ENCODE results near the gene DOCK6. TPM values are rescaled to one million over a fixed set of nuclear protein-coding genes. Genes with fewer than 3 reads are reported as not detected.

Gene DOCK6
- total and polyA plus RNA-seq, 9 donors: 12.8 to 60.0 (median 31.4) TPM

DNA sequence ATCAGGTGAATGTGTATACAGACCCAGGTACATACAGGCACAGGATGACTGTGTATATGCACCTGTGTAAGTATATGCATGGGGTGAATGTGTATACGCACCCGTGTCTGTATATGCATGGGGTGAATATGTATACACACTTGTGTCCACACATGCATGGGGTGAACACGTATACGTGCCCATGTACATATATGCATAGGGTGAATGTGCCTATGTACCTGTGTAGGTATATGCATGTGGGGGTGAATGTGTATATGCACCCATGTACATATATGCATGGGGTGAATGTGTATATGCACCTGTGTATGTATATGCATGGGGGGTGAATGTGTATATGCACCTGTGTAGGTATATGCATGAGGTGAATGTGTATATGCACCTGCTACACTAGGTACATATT is 29.8 kb downstream of the DOCK6 start:
- no peaks in the 10 kb centered on the region for H3K27me3 ChIP-seq
- H3K27ac ChIP-seq: no peak overlapping the region
- intact Hi-C loops (cut with DNase I): no loop called here
- no peaks in the 10 kb centered on the region for H3K36me3 ChIP-seq
- no peak for DNase-seq
- no peak for TF ChIP-seq EP300 (IDR thresholded peaks at IDR 0.05)
- TF ChIP-seq, protein P1, sequence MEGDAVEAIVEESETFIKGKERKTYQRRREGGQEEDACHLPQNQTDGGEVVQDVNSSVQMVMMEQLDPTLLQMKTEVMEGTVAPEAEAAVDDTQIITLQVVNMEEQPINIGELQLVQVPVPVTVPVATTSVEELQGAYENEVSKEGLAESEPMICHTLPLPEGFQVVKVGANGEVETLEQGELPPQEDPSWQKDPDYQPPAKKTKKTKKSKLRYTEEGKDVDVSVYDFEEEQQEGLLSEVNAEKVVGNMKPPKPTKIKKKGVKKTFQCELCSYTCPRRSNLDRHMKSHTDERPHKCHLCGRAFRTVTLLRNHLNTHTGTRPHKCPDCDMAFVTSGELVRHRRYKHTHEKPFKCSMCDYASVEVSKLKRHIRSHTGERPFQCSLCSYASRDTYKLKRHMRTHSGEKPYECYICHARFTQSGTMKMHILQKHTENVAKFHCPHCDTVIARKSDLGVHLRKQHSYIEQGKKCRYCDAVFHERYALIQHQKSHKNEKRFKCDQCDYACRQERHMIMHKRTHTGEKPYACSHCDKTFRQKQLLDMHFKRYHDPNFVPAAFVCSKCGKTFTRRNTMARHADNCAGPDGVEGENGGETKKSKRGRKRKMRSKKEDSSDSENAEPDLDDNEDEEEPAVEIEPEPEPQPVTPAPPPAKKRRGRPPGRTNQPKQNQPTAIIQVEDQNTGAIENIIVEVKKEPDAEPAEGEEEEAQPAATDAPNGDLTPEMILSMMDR (IDR thresholded peaks at IDR 0.05): no peak
- TF ChIP-seq POLR2A (IDR thresholded peaks at IDR 0.05): no peak
- H3K4me3 ChIP-seq: no peak overlapping the region
- 77 to 90% (median 89%) methylated on average over 4 of the region's 4 CpGs for WGBS, 3 donors
- H3K4me1 ChIP-seq (ENCODE audit: insufficient read depth): no peaks in the 10 kb centered on the region
- H3K9me3 ChIP-seq: no peaks in the 10 kb centered on the region

DNA sequence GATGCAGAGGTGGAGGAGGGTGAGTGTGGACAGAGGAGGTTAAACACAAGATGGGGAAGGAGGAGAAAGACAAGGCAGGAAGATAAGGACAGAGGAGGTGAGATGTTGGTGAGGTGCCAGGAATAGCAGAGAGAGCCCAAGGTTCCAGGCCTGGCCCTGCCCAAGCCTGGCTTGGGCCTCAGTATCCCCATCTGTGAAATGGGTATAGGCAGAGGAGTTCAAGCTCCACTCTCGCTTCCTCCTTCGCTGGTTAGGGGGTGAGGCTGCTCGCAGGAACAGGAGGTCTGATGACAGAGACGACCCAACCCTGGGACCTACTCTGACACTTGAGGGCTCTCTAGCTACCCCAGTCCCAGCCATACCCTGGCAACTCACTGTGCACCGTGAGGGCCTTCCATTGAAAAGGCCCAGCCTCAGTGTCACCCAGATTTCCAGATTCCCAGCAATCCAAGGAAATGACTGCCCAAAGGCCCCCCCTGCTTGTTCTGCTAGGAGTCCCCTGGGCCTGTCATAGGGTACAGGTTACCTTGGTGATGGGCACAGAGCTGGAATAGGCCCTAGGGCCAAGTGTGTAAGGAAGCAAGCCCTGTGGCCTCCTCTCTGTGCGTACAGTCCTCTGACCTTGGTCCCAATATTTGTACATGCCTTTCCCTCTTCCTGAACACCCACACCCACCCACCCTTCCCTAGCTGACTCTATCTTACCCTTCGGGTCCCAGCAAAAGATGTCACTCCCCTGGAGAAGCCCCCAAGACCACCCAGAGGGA is 31.5 kb downstream of the DOCK6 start:
- Histone ChIP-seq H3K27me3 (no peaks in the 10 kb centered on the region), H3K9me3 (no peaks in the 10 kb centered on the region), H3K27ac (no peak overlapping the region), H3K4me1 (ENCODE audit: insufficient read depth) (no peaks in the 10 kb centered on the region), H3K36me3 (no peaks in the 10 kb centered on the region), H3K4me3 (no peak overlapping the region)
- 74 to 88% (median 76%) methylated on average over 7 of the region's 7 CpGs for WGBS, 3 donors
- intact Hi-C loops (cut with DNase I): no loop called here
- TF ChIP-seq EP300 (IDR thresholded peaks at IDR 0.05) (no peak), POLR2A (IDR thresholded peaks at IDR 0.05) (no peak)
- TF ChIP-seq, protein P1 (IDR thresholded peaks at IDR 0.05): no peak
- no peak for DNase-seq

DNA sequence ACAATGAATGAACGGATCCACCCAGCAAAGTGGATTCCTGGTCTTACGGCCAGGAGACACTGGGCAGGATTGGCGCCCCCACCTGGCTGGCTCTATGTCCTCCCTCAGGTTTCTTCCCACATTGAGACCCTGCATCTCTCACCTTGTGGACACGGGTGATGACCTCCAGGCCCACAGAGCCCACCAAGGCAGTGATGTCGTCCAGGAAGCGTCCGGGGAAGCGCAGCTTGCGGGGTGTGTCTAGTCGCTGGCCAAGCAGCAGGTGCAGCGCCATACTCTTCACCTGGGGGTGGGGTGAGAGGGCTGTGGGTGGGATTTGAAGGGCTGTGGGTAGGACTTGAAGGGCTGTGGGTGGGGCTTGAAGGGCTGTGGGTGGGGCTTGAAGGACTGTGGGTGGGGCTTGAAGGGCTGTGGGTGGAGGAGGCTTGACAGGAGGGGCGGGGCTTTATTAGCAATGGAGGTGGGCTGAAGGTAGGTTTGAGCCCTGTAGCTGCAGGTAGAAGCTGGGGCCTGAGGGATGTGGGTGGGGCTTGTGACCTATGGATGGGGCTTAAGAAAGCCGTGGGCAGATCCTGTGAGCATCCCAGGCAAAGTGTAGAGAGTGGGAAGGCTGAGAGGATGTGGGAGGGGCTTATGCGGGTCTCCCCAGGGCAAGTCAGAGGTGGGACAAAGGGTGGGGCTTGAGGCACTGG is 35.0 kb downstream of the DOCK6 start:
- no peaks in the 10 kb centered on the region for H3K27me3 ChIP-seq
- no peaks in the 10 kb centered on the region for H3K36me3 ChIP-seq
- no peaks in the 10 kb centered on the region for H3K4me1 ChIP-seq (ENCODE audit: insufficient read depth)
- intact Hi-C loops (cut with DNase I): loop anchor here in 1 of 4 donors (10.0 kb wide), 1 partner anchor 57 kb away; no protein-coding TSS in a partner anchor
- H3K9me3 ChIP-seq: no peaks in the 10 kb centered on the region
- WGBS, 3 donors: 84 to 88% (median 85%) methylated on average over 14 of the region's 14 CpGs
- no peak for DNase-seq
- TF ChIP-seq, protein P1 (IDR thresholded peaks at IDR 0.05): no peak
- no peak for TF ChIP-seq EP300 (IDR thresholded peaks at IDR 0.05)
- H3K4me3 ChIP-seq: no peak overlapping the region
- no peak overlapping the region for H3K27ac ChIP-seq

DNA sequence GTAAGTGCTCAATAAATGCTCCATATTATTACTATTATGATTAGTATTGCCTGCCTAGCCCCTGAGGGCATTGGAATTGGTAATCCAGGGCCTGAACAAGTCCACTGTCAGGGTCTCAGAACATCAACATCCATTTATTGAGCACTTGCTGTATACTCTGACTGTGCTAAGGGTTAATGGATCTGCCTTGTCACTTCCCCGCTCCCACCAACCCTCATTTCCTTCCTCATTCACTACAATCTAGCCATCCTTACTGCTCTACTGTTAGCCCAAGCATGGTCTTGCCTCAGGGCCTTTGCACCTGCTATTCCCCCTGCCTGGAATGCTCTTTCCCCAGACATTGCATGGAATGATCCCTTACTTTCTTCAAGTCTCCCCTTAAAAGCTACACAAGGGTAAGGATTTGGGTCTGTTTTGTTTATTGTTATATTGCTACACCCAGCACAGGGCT is 35.6 kb downstream of the DOCK6 start:
- Histone ChIP-seq H3K27me3 (no peaks in the 10 kb centered on the region), H3K9me3 (no peaks in the 10 kb centered on the region), H3K4me1 (ENCODE audit: insufficient read depth) (no peaks in the 10 kb centered on the region), H3K27ac (no peak overlapping the region), H3K36me3 (no peaks in the 10 kb centered on the region), H3K4me3 (no peak overlapping the region)
- no peak for TF ChIP-seq EP300 (IDR thresholded peaks at IDR 0.05)
- TF ChIP-seq, protein P1 (IDR thresholded peaks at IDR 0.05): no peak
- intact Hi-C loops (cut with DNase I): loop anchor here in 1 of 4 donors (10.0 kb wide), 1 partner anchor 58 kb away; no protein-coding TSS in a partner anchor
- 90 to 100% (median 96%) methylated on average over 1 of the region's 1 CpG for WGBS, 3 donors
- DNase-seq: no peak

Data from ovary (tissue), 9 donors.